Activated B cell treated with CpG ODN at 0.5 μM for 24 hours (primary cell): Measurements from ENCODE around the gene EEIG1. TPM values are rescaled to one million over a fixed set of nuclear protein-coding genes. Genes with fewer than 3 reads are reported as not detected.
A peak's percentile ranks its signal among the peaks of the same experiment; 100 is the strongest.

ENCODE experiments used
- ATAC-seq: fragments of 200-7000 bp; cut with Tn5 transposase; one replicate; pipeline ENCODE4 v1.10.0; 2021; ENCODE audit warnings: low read depth, mild to moderate bottlenecking, moderate library complexity
- CTCF ChIA-PET: fragments of 350-600 bp; sonication (Branson Sonifier 250); formaldehyde crosslinking; loops from one replicate; lab custom pipeline; 2021; ENCODE audit warnings: antibody characterized with exemption; lab: Charles Lee
- POLR2A ChIA-PET: fragments of 350-600 bp; sonication (Branson Sonifier 250); formaldehyde crosslinking; loops from one replicate; lab custom pipeline; 2021; ENCODE audit warnings: antibody characterized with exemption; lab: Charles Lee
- DNase-seq: peaks from one replicate; pipeline ENCODE4 v3.0.0; 2022
- H3K27ac Mint-ChIP-seq: one replicate; pipeline ENCODE4 v1.8.0; 2020; ENCODE audit warnings: mixed read lengths
- H3K27me3 Mint-ChIP-seq: one replicate; pipeline ENCODE4 v1.8.0; 2021; ENCODE audit warnings: mixed read lengths
- H3K36me3 Mint-ChIP-seq: one replicate; pipeline ENCODE4 v1.8.0; 2021; ENCODE audit warnings: low read depth, mixed read lengths
- H3K4me1 Mint-ChIP-seq: one replicate; pipeline ENCODE4 v1.8.0; 2021; ENCODE audit warnings: mixed read lengths
- H3K4me3 Mint-ChIP-seq: one replicate; pipeline ENCODE4 v1.8.0; 2020; ENCODE audit warnings: mild to moderate bottlenecking, mixed read lengths
- H3K9me3 Mint-ChIP-seq: one replicate; pipeline ENCODE4 v1.8.0; 2020; ENCODE audit warnings: mixed read lengths
- CTCF ChIP-seq: fragments of 200-600 bp; IDR thresholded peaks from one replicate; pipeline ENCODE4 v1.8.0; 2022; ENCODE audit warnings: antibody characterized with exemption, mild to moderate bottlenecking
- intact Hi-C: fragments of 100-400 bp; cut with micrococcal nuclease; formaldehyde crosslinking; loops from one replicate; pipeline ENCODE4 v1.15.1; 2024
- total RNA-seq: library from RNA; stranded (reverse); gene quantifications from 2 replicates; pipeline ENCODE4 v1.2.3, GENCODE V29; 2022

Gene EEIG1
- total RNA-seq, 1 donor from 2014 or later: 88.1 TPM

- intact Hi-C loops: loop anchor here (5.0 kb wide), 1 partner anchor 323 kb away; the partner anchor contains the start of gene STXBP1
- Mint-ChIP-seq H3K9me3 (no peaks in the 10 kb centered on the region), H3K27me3 (no peaks in the 10 kb centered on the region), H3K4me1 (peaks cover 49% of the 10 kb centered on the region), H3K27ac (no peak overlapping the region), H3K4me3 (peak overlapping the region; percentile 55), H3K36me3 (peaks cover 33% of the 10 kb centered on the region)
- no peak for DNase-seq
- ChIA-PET POLR2A (no interaction called here), CTCF (no interaction called here)
- ATAC-seq: no peak
- no peak for TF ChIP-seq CTCF
Observed at GRCh38 chr9:127934986-127935385, 45.8 kb downstream of the EEIG1 start.

- TF ChIP-seq CTCF: no peak
- Mint-ChIP-seq H3K27ac (no peak overlapping the region), H3K27me3 (no peaks in the 10 kb centered on the region), H3K4me1 (peaks cover 51% of the 10 kb centered on the region), H3K4me3 (no peak overlapping the region), H3K9me3 (no peaks in the 10 kb centered on the region), H3K36me3 (peaks cover 33% of the 10 kb centered on the region)
- ChIA-PET POLR2A (interaction anchor here (0.6 kb wide), 1 partner anchor 170 kb away, joined by 8 read pairs; no protein-coding TSS in a partner anchor), CTCF (interaction anchor here (1.4 kb wide), 1 partner anchor 8 kb away, joined by 3 read pairs; no protein-coding TSS in a partner anchor)
- ATAC-seq: no peak
- DNase-seq: no peak
- intact Hi-C loops: loop anchor here (5.0 kb wide), 1 partner anchor 322 kb away; the partner anchor contains the start of gene STXBP1
Observed at GRCh38 chr9:127934248-127934647, 46.5 kb downstream of the EEIG1 start.

GRCh38 chr9:127931092-127931881, 49.5 kb downstream of the EEIG1 start:
- H3K27me3 Mint-ChIP-seq: peaks cover 3% of the 10 kb centered on the region
- no peaks in the 10 kb centered on the region for H3K9me3 Mint-ChIP-seq
- ChIA-PET CTCF (interaction anchor here (1.6 to 1.8 kb wide), 2 partner anchors 10 to 11 kb away, joined by 5 to 6 read pairs; no protein-coding TSS in a partner anchor), POLR2A (interaction anchor here (0.6 to 1.2 kb wide), 2 partner anchors 11 to 105 kb away, joined by 3 to 4 read pairs; no protein-coding TSS in a partner anchor)
- ATAC-seq (peak; percentile 59), DNase-seq (no peak)
- intact Hi-C loops: loop anchor here (2.0 to 5.0 kb wide), 2 partner anchors 14 to 319 kb away; partner anchors contain the start of genes ST6GALNAC4 and STXBP1
- H3K27ac Mint-ChIP-seq: no peak overlapping the region
- H3K4me3 Mint-ChIP-seq: peak overlapping the region; percentile 78
- TF ChIP-seq CTCF: no peak
- peaks cover 21% of the 10 kb centered on the region for H3K36me3 Mint-ChIP-seq
- H3K4me1 Mint-ChIP-seq: peaks cover 45% of the 10 kb centered on the region

Other genes with a start within 250 kb of the EEIG1 start
- 13.8 and 15.1 TPM in 2 replicates for gene TOR2A, start 245.7 kb downstream of the EEIG1 start, total RNA-seq
- 49.2 and 51.8 TPM in 2 replicates for gene SH2D3C, start 202.3 kb downstream of the EEIG1 start, total RNA-seq
- 132 and 137 TPM in 2 replicates for gene CDK9, start 195.0 kb downstream of the EEIG1 start, total RNA-seq
- gene FPGS, start 178.1 kb downstream of the EEIG1 start, total RNA-seq: 105 and 135 TPM in 2 replicates
- gene ENG, start 126.3 kb downstream of the EEIG1 start, total RNA-seq: 4.8 and 6.1 TPM in 2 replicates
- 6.9 and 8.1 TPM in 2 replicates for gene AK1, start 103.3 kb downstream of the EEIG1 start, total RNA-seq
- 39.9 and 47.5 TPM in 2 replicates for gene ST6GALNAC6, start 81.4 kb downstream of the EEIG1 start, total RNA-seq
- 71.3 and 85.4 TPM in 2 replicates for gene ST6GALNAC4, start 63.9 kb downstream of the EEIG1 start, total RNA-seq
- 1.7 and 1.8 TPM in 2 replicates for gene PIP5KL1, start 50.2 kb downstream of the EEIG1 start, total RNA-seq
- gene DPM2, start 43.1 kb downstream of the EEIG1 start, total RNA-seq: 41.4 and 50.6 TPM in 2 replicates
- gene NAIF1, start 86.3 kb upstream of the EEIG1 start, total RNA-seq: 10.4 and 11.1 TPM in 2 replicates
- 8.0 and 9.4 TPM in 2 replicates for gene SLC25A25, start 87.2 kb upstream of the EEIG1 start, total RNA-seq
- gene PTGES2, start 146.7 kb upstream of the EEIG1 start, total RNA-seq: 86.7 and 89.2 TPM in 2 replicates
- not detected in 2 replicates for gene LCN2, start 168.5 kb upstream of the EEIG1 start, total RNA-seq
- gene BBLN, start 179.3 kb upstream of the EEIG1 start, total RNA-seq: 47.7 and 53.6 TPM in 2 replicates
- 142 and 160 TPM in 2 replicates for gene CIZ1, start 210.6 kb upstream of the EEIG1 start, total RNA-seq
- gene DNM1, start 222.4 kb upstream of the EEIG1 start, total RNA-seq: 0.81 and 0.86 TPM in 2 replicates